Pulmonary artery endothelial cell (primary cell): Measurements from ENCODE around the gene MYO10. TPM values are rescaled to one million over a fixed set of nuclear protein-coding genes. Genes with fewer than 3 reads are reported as not detected.
"Not testable (repeated sequence)": the region's sequence is repeated elsewhere in the genome, so short reads cannot be mapped to it uniquely, and the experiment has no call there.

Source experiments
- DNase-seq: peaks from one replicate; pipeline ENCODE4 v3.0.0-alpha.2; 2011; ENCODE audit warnings: low read depth, low spot score
- total RNA-seq: library from RNA; depleted of rRNA; stranded (reverse); fragments of >200 nt; gene quantifications from 2 replicates; pipeline ENCODE4 v1.2.3, GENCODE V29; 2014

MYO10 gene
- total RNA-seq, 1 donor from 2014 or later = 105 TPM

- peak; percentile 26 for DNase-seq
These were observed 148.8 kb downstream of the MYO10 start for GRCh38 chr5:16787278-16787677.

- no peak for DNase-seq
These were observed 151.0 kb downstream of the MYO10 start for GRCh38 chr5:16784843-16785791.

- no peak for DNase-seq
These were observed 152.0 kb downstream of the MYO10 start for GRCh38 chr5:16784088-16784487.

GRCh38 chr5:16781828-16782626, 154.1 kb downstream of the MYO10 start:
- DNase-seq = no peak

- DNase-seq = no peak
These were observed 155.8 kb downstream of the MYO10 start for GRCh38 chr5:16780325-16780724.

GRCh38 chr5:16777432-16777831, 158.7 kb downstream of the MYO10 start:
- no peak for DNase-seq

- no peak for DNase-seq
These were observed 159.4 kb downstream of the MYO10 start for GRCh38 chr5:16776611-16777251.

- DNase-seq = no peak
These were observed 161.3 kb downstream of the MYO10 start for GRCh38 chr5:16774806-16775205.

- no peak for DNase-seq
These were observed 162.1 kb downstream of the MYO10 start for GRCh38 chr5:16773991-16774390.

GRCh38 chr5:16772556-16772955, 163.5 kb downstream of the MYO10 start:
- no peak for DNase-seq

- no peak for DNase-seq
These were observed 167.9 kb downstream of the MYO10 start for GRCh38 chr5:16768184-16768583.

- DNase-seq = no peak
These were observed 172.9 kb downstream of the MYO10 start for GRCh38 chr5:16763211-16763610.

- no peak for DNase-seq
These were observed 176.8 kb downstream of the MYO10 start for GRCh38 chr5:16759147-16759773.

GRCh38 chr5:16757989-16758501, 178.0 kb downstream of the MYO10 start:
- DNase-seq = no peak

GRCh38 chr5:16757577-16757976, 178.5 kb downstream of the MYO10 start:
- not testable (repeated sequence) for DNase-seq

GRCh38 chr5:16757146-16757545, 178.9 kb downstream of the MYO10 start:
- no peak for DNase-seq

- no peak for DNase-seq
These were observed 179.4 kb downstream of the MYO10 start for GRCh38 chr5:16756692-16757091.

GRCh38 chr5:16755641-16756040, 180.4 kb downstream of the MYO10 start:
- no peak for DNase-seq

- no peak for DNase-seq
These were observed 181.5 kb downstream of the MYO10 start for GRCh38 chr5:16754601-16755000.

GRCh38 chr5:16754086-16754485, 182.0 kb downstream of the MYO10 start:
- DNase-seq = no peak

GRCh38 chr5:16750445-16750844, 185.6 kb downstream of the MYO10 start:
- DNase-seq = no peak
